Raji (cell line): ENCODE measurements around the gene DBNL.

Experiments used
- POLR2A ChIP-seq: IDR thresholded peaks from 2 replicates; pipeline ENCODE4 v1.6.1; 2011; ENCODE audit warnings: low read depth, low read length, control low read depth; ENCODE audit not compliant: insufficient read depth

The DBNL gene

GRCh38 chr7:44063894-44064651 is 19.6 kb downstream of the DBNL start:
- no peak for TF ChIP-seq POLR2A

GRCh38 chr7:44064791-44065430 is 20.4 kb downstream of the DBNL start:
- TF ChIP-seq POLR2A, result no peak; the same call in 1 of the 2 replicates

- peak; percentile 51 for TF ChIP-seq POLR2A
These were observed 21.1 kb downstream of the DBNL start, which contains the start of gene PGAM2 for GRCh38 chr7:44065431-44066110. TSS of gene PGAM2 (minus strand) at chr7:44065567. CDS start at chr7:44065529, 38 bp downstream.

GRCh38 chr7:44066111-44066460 is 21.6 kb downstream of the DBNL start:
- peak; percentile 6; the same call in 1 of the 2 replicates for TF ChIP-seq POLR2A

- TF ChIP-seq POLR2A, result no peak
These were observed 22.1 kb downstream of the DBNL start for GRCh38 chr7:44066494-44067063.

- TF ChIP-seq POLR2A, result peak; percentile 46; the same call in 1 of the 2 replicates
These were observed 22.8 kb downstream of the DBNL start for GRCh38 chr7:44067064-44067951.

- TF ChIP-seq POLR2A, result peak; percentile 23; the same call in 1 of the 2 replicates
These were observed 23.6 kb downstream of the DBNL start for GRCh38 chr7:44068054-44068453.

- no peak for TF ChIP-seq POLR2A
These were observed 27.3 kb downstream of the DBNL start for GRCh38 chr7:44071726-44072363.

- no peak for TF ChIP-seq POLR2A
These were observed 28.1 kb downstream of the DBNL start for GRCh38 chr7:44072364-44073231.

GRCh38 chr7:44073664-44074348 is 29.3 kb downstream of the DBNL start:
- TF ChIP-seq POLR2A, result no peak

GRCh38 chr7:44074349-44074695 is 29.8 kb downstream of the DBNL start:
- TF ChIP-seq POLR2A, result 0 out of 2 replicates have a peak, but pooled peaks have one; percentile 10

GRCh38 chr7:44075296-44076075 is 31.0 kb downstream of the DBNL start:
- TF ChIP-seq POLR2A, result no peak
